GM21825 (cell line): ENCODE data around the gene DAP.

Source experiments
- ATAC-seq: cut with Tn5 transposase; IDR thresholded peaks from one replicate; pipeline ENCODE4 v1.9.1; 2021; ENCODE audit warnings: mild to moderate bottlenecking, moderate library complexity; ENCODE audit not compliant: unreplicated experiment

The DAP gene

DNA sequence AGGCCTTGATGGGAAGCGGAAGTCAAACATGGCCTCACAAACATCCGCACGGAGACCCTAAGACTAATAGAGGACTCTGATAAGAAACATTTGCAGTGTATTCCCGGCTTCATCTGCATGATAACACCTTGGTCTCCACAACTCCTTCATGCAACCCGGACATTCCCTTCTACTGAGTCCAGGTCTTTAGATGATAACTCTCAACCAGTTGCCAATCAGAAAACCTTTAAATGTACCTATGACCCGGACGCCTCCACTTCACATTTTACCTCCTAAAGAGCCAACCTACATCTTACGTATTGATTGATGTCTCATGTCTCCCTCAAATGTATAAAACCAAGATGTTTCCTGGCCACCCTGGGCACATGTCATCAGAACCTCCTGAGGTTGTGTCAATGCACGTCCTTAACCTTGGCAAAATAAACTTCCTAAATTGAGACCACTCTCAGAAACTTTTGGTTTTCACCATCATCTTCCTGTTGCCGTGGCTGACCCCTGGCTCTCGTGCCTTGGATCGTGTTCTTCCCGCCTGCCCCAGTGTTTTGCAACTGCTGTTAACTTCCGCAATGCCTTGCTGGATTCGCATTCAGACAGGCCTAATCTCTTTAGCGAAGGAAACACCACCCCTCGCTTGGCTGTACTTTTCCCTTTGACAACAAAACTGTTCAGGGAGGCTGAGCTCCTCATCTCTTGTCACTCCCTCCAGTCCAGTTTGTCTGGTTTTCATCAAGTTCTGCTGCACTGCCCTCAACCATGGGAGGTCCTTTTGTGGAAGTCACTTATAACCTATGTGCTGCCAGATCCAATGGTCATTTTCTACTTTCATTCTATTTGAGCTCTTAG, 1.1 kb upstream of the DAP start:
- no peak for ATAC-seq

DNA sequence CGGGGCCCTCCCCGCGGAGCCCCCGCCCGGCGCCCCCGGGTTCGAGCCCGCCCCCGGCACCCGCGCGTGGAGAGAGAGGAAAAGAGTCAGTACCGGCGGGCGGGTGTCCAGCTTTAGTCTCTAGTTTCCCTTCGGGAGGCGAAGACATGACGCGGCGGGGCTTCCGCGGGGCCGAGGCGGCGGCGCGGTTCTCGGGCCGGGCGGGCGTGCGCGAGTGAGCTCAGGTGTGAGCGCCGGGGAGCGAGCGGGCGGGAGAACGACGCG, 181 bp downstream of the DAP start:
- ATAC-seq: no peak

DNA sequence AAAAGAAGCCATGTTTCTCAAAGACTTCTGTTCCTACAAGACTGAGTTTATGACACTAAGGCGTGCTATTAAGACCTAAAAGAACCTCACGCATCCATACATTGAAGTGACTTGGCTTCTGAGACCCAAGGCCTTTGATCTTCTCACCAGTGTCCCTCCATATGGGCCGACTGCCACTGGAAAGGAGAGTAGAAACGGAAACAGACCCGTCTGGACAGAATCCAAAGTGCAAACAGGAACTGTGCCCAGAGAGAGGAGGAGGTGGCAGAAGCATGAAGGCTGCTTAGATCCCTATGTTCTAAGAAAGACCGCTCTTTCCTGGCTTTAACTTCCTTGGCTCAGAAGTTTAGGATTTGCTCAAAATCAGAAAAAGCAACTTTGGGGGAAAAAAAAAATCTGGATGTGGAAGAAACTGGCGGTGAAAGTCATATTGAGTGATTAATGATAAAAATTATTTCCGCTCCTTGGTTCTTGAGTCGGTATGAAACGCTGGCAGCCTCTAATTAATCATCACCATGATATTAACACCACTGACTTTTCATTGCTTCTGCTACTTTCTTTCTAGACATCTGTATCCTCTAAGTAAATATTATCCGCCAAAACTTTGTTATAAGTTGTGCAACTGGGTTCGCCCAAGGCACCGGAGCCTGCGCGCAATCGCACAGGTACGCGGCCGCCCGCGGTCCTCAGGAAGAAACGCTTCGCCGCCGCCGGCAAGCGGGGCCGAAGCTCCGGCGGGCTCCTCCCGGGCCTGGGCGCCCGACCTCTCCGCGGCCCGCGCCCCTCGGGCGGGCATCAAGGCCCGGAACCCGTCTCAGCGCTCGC, 726 bp downstream of the DAP start:
- peak; percentile 22 for ATAC-seq

DNA sequence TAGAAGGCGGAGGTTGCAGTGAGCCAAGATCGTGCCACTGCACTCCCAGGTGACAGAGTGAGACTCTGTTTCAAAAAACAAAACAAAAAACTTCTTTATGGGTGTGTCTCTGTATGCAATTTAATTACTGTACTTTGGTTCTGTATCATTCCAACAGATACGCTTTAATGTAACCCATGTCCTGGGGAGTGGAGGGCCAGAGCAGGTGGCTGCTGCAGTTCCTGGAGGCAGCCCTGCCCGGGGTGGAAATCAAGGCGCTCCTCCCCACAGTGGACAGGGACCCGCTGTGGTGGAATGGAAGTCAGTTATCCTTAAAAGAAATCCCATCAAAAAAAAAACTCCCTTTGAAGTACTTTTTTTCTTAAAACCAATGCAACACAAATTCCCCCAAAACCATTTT, 1.9 kb downstream of the DAP start:
- no peak for ATAC-seq

DNA sequence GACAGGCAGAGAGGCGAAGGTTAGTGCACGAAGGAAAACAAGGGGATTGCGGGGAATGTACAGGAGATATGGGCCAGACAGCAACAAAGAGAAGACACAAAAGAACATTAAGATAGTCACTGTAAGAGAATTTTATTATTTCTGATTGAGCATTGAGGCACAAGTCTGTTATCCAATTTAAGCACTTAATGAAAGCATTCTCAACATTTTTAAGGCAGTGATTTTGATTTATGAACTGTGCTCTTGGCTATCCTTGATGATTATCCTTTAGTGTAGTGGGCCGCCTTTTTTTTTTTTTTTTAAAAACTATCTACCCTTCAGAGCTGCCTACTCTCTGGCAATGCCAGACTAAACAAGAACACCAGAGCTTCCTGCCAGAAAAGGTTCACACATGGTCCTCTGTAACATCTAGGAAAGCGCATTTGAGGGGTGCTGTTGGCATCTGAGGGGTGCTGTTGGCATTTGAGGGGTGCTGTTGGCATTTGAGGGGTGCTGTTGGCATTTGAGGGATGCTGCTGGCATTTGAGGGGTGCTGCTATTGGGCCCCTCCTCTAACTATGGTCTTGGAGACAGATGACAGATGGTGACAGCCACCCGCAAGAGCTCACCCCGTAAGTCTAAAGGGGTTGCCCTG, 3.0 kb downstream of the DAP start:
- no peak for ATAC-seq

DNA sequence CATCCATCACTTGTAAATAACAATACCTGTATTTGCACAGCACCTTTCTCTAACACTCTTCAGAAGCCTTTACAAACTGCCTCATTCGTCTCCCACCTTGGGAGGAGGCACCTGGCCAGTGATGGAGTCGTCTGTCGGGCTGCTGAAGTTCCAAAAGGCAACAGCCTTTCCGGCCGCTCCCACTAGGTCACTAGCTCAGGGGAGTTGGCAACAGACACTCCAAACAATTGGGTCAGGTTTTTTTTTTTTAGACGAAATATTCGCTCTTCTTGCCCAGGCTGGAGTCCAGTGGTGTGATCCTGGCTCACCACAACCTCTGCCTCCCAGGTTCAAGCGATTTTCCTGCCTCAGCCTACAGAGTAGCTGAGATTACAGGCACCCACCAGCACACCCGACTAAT, 4.0 kb downstream of the DAP start:
- no peak for ATAC-seq

DNA sequence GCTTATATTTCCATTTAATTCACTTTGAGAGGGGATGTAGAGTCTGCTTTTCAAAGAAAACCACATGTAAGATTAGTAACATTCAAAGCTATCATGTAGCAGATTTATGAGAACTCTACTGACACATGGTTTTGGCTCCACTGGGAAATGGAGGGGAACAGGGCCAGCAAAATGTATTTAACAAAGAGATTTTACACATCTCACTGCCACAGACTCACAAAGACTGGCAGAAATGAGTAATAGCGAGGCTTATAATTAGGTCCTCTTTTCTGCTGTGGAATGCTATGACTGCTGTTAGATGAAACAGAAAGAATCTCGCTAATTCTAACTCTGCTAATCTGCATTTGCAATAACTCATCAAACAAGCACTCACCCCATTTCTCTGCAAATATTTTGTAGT, 4.5 kb downstream of the DAP start:
- no peak for ATAC-seq

DNA sequence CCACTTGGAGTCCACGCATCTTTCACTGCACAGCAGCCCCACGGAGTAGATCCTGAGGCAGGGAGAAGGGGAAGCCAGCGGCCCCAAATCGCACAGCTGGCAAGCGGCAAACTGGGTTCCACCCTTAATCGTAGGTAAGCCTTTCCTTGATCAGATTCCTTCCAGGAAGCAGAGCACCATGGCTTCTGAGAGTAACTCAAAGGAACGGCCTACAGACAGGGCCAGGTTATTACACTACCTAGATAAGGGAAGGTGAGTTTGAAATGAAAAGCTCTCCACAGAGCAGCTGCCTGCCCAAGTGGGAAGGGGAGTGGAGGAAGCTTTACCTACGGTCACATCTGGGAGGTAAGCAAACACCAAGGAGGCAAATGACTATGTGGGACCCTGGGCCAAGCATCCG, 7.9 kb downstream of the DAP start:
- no peak for ATAC-seq

DNA sequence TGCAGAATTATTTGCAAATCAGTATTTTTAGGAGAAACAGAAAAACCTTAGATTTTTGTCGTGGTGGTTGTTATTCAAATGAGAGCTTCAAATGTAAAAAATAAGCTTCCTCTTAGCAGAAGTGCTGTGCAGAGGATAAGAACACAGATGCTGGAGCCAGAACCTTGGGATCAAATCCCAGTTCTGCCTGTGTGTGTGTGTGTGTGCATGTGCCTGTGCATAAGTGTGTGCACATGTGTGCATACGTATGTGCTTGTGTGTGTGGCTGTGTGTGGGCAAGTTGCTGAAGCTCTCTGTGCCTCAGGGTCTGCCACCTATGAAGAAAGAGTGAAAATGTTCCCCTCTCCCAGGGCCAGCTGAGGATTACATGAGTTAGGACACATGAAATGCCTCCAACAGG, 8.6 kb downstream of the DAP start:
- ATAC-seq: no peak

DNA sequence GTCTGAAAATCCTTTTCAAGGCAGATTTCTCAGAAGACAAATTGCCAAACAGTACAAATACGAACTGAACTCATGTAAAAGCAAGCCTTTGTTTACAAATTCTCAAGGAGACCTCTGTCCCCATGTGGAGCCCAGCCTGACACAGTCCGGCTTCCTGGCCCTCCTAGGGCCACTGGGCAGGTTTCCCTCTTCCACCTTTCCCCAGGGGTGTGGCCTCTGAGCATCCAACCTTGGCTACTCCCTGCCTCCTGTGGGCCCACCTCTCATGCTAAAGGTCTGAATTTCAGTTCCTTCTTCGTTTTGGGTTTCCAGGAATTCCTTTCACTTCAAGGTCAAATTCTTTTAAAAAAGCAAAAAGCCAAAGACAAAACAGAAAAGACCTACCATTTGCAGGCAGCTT, 10.1 kb downstream of the DAP start:
- no peak for ATAC-seq

DNA sequence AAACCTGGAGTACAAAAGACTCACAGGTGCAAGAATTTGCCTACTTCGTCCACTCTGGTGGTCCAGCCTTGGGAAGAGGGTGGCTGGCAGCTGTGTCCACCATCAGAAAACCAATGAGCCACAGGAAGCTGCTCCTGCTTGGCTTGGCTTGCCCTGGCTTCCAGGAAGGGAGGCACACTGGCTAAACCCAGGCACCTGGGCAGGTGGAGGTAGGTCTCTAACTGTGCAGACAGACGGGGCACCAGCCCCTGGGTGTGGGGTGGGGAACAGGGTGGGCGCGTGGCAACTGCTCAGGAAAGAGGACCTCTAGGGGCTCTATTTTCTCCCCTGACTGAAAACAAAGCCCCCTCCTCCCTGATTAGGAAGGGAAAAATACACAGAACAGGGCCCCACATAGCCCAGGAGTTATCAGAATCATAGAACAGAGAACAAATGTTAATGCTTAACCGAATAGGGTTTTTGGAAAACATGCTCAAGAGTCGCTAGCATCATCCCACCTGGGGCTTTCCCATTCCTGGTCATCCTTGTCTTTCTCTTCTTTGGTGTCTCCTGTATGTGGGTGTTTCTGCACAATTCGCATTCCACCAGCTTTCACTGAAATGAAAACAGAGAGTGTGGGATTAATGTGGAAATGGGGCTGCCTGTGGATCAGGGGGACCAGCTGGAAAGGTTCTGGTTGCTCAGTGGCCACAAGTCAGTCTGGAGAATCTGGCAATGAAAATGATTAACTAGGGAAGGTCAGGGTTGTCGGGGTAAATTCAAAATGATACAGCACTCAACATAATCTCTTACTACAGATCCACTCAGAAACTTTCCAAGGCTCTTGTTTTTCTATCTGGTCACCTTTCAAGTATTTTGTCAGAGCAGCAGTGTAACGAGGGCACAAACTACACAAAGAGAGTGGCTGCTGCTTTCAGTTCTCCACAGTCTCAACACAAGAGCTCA, 13.1 kb downstream of the DAP start:
- no peak for ATAC-seq

DNA sequence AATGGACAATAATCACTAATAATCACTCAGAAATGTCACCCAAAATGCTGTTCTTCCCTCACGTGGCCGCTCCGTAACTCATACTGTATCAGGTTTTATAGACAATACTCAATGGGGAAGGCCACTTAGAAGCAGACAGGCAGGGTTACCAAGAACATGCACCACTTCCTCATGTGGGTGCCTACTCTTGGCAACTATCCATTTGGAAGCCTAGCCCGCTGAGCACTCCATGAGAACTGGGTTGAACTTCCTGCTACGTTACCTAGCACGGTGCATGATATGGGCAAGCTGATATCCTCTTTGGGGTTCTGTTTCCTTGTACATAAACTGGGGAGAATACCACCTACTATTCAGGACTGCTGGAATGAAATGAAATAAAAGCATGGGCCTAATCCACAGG, 14.3 kb downstream of the DAP start:
- no peak for ATAC-seq

DNA sequence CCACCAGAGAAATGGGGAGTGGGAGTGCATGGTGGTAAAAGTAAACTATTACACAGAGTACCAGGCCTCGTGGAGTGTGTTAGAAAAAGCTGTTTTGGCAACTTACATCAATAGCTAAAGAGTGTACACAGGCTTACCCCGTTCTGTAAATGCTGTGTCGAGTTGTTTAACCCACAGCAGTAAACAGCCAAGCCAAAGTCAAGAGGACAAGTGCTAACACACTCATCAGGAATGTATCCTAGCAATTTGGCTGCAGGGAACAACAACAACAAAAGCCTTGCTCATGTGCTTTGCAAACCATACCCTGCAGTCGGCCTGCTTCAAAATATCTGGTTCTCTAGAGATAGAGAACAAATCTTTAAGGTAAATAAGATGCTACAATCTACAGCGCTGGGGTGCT, 15.9 kb downstream of the DAP start:
- no peak for ATAC-seq

DNA sequence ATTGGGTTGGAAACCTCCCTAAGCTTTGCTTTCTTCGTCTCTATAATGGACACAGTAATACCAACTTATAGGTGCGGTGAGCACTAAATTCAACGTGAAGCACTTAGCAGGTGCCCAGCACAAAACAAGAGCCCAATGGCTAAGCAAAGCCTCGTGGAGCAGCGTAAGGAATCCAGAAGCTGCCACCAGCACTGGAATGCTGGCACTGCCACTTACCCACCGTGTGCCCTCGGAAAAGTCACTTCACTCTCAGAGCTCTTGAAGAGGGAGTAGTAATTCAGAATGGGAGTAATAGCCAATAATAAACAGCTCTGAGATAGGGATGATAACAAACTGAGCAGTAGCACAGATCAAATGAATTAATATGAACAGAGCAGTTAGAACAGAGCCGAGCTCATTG, 16.4 kb downstream of the DAP start:
- ATAC-seq: no peak

DNA sequence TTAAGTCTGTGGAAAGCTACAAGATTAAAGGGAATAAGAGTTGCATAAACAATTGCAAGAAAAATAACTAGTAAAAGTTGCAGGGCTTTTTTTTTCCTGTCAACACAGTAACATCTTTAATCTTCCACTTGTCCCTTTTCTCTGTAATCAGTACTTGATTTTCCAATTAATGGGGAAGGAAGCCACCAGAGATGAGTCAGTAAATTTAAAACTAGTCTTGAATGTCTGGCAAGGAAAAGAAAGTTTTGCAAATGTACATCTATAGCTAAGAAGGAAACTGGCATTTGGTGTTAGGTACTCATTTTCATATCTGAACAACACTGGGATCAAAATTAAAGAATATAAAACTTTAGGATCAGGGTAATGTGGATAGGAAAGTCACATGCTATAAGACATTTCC, 17.1 kb downstream of the DAP start:
- no peak for ATAC-seq

DNA sequence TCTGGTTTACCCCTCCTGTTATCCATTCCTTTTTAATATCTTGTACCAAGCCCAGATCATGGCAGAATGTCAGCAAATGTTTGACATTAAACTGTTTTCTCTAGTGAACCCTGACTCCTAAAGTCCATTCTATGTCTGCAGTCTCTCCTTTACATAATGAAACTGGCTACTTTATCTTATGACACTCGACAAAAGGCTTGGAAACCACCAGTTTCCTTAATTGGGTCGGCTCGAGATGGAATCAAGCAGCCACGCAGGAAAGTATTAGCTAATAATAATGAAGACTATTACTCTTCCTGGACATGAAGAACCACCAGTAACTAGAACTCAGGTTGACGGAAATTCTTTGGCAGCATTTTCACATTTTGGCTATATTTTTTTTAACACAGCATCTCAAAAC, 17.5 kb downstream of the DAP start:
- no peak for ATAC-seq

DNA sequence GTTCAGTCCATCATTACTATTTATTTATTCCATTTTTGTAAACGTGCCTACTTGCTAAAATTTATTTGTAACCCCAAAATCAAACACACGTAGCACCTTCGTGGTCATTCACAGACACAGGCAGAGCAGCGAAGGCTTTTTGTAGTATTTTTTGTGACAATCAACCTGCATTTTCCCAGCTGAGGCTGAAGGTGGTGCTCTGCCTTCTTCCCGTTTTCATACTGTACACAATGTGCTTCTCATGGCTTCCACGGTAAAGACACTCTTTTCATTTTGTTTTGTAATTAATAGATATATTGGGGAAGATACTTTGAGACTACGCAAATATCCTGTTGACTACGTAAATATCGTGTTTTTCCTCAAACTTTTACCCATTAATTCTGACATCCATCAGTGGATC, 19.4 kb downstream of the DAP start:
- no peak for ATAC-seq

DNA sequence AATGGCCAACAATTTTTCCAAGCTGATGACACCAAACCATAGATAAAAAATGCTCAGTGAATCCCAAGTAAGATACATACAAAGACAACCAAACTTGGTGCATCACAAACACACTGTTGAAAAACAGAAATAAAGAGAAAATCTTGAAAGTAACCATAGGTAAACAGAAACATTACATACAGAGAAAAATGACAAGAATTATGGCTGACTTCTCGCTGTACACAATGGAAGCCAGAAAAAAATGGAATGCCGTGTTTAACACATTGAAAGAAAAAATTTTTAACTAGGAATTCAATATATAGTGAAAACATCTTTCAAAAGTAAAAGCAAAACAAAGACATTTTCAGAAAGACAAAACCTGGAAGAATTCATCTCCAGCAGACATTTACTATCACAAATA, 20.6 kb downstream of the DAP start:
- no peak for ATAC-seq

DNA sequence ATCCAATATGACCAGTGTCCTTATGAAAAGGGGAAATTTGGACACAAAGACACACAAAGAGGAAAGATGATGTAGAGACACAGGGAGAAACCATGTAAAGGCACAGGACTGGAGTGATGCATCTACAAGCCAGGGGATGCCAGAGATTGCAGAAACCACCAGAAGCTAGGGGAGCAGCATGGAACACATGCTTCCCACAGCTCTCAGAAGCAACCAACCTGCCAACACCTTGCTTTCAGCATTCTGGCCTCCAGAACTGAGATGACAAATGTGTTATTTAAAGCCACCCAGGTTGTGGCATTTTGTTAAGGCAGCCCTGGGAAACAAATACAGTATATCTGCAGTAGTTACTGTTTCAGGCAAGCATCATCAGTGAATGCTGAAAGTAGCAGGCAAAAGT, 23.2 kb downstream of the DAP start:
- ATAC-seq: no peak

DNA sequence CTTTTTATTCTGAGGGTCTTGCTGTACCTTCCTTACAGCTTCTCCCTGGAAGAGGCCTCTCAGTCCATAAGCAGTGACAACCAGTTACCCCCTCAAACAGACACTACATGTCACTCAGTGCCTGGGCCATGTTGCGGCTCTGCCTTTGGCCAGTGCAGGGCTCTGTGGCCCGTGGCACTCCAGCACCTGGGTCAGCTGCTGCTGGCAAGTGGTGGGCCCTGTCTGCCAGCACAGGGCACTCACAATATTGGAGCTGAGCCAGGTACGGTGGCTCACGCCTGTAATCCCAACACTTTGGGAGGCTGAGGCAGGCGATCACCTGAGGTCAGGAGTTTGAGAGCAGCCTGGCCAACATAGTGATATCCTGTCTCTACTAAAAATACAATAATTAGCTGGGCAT, 24.2 kb downstream of the DAP start:
- ATAC-seq: no peak

DNA sequence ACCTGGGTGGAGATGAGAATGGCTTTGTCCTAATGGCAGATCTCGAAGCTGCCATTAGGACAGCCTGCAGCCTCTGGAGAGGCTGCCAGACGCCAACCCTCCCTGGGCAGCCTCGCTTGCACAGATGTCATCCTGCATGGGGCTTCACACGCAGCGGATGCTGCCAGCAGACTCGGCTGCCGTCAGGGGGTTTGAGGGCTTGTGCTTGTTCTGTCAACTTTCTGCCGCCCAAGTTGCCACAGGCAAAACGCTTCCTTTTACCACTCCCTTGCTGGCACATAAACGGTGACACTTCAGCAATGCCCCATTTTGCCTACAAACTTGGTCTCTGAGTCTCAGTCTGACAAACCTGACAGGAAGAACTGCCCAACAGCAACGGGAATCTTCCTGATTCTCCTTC, 24.7 kb downstream of the DAP start:
- ATAC-seq: no peak
